ENCODE results near the gene PCBP3.

PCBP3 gene

DNA sequence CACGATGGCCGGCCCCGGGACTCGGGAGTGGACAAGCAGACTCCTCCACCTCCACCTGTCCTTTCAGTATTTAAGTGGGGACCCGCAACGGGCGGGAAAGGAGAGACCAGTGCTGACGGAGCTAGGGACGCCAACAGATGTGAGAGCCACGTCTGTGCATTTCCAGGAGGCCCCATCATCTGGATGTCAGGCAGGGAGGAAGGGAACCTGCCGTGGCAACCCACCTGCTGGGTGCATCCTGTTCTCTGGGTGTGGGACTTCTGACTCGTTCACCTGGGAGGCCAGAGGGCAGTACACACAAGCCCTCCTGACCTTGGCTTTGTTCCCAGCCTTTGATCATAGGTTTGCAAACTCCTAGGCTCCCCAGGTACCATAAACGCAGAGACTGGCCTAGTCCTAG lies 5.6 kb upstream of the PCBP3 start:
- Histone ChIP-seq H3K79me2 (ENCODE audit: insufficient read depth, low read length) (no peaks in the 10 kb centered on the region), H2AFZ (ENCODE audit: low read depth, low read length, severe bottlenecking) (no peak overlapping the region), H3F3A (ENCODE audit: insufficient read depth) (peaks cover 18% of the 10 kb centered on the region), H3K36me3 (ENCODE audit: low read length) (no peaks in the 10 kb centered on the region), H3K9ac (ENCODE audit: low read length) (peak overlapping the region; percentile 51; the same call in 1 of the 2 replicates), H3K27ac (ENCODE audit: low read depth, low read length) (peak overlapping the region; percentile 94), H4K20me1 (ENCODE audit: low read depth, low read length) (no peaks in the 10 kb centered on the region), H3K27me3 (ENCODE audit: low read length) (no peaks in the 10 kb centered on the region), H3K9me3 (ENCODE audit: insufficient read depth, low read length) (no peaks in the 10 kb centered on the region), H3K9me2 (replicated peaks; ENCODE audit: insufficient read depth, low read length) (no peaks in the 10 kb centered on the region), H3K4me3 (ENCODE audit: insufficient read depth, low read length, poor library complexity, severe bottlenecking) (no peak overlapping the region), H3K4me2 (ENCODE audit: low read depth, low read length, poor library complexity, severe bottlenecking) (peak overlapping the region; percentile 64)
- TF ChIP-seq CTCF (IDR thresholded peaks at IDR 0.05; ENCODE audit: insufficient read depth, low read length, poor library complexity, severe bottlenecking) (no peak), EZH2phosphoT487 (conservative IDR thresholded peaks at IDR 0.05; ENCODE audit: low read length) (no peak)

DNA sequence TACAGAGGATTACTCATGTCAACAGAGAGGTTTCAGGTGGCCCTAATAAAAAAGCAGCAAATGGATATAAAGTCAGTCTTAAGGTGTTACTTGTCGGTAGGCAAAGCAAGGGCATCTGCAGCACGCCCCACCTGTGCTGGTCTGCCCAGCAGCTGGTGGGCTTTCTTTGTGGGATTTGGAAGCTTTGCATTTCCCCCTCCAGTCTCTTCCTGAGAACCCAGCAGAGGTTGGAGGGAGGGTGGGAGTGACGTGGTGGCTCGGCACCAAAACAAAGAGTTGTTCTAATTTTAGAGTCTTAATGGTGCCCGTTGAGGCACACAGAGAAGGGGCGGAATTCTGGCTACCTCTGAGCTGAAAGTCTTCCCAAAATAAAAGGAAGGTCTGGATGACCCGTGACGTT lies 4.8 kb upstream of the PCBP3 start:
- H2AFZ ChIP-seq (ENCODE audit: low read depth, low read length, severe bottlenecking) = no peak overlapping the region
- peak overlapping the region; percentile 51 for H3K9ac ChIP-seq (ENCODE audit: low read length)

GRCh38 chr21:45639206-45640000 lies 4.1 kb upstream of the PCBP3 start:
- TF ChIP-seq CTCF (IDR thresholded peaks at IDR 0.05; ENCODE audit: insufficient read depth, low read length, poor library complexity, severe bottlenecking) (no peak), EZH2phosphoT487 (conservative IDR thresholded peaks at IDR 0.05; ENCODE audit: low read length) (no peak)
- no peaks in the 10 kb centered on the region for H4K20me1 ChIP-seq (ENCODE audit: low read depth, low read length)
- no peaks in the 10 kb centered on the region for H3K9me3 ChIP-seq (ENCODE audit: insufficient read depth, low read length)
- peak overlapping the region; percentile 94 for H3K27ac ChIP-seq (ENCODE audit: low read depth, low read length)
- peak overlapping the region; percentile 64 for H3K4me2 ChIP-seq (ENCODE audit: low read depth, low read length, poor library complexity, severe bottlenecking)
- H2AFZ ChIP-seq (ENCODE audit: low read depth, low read length, severe bottlenecking) = no peak overlapping the region
- H3K9ac ChIP-seq (ENCODE audit: low read length) = peak overlapping the region; percentile 51
- H3K79me2 ChIP-seq (ENCODE audit: insufficient read depth, low read length) = no peaks in the 10 kb centered on the region
- peaks cover 18% of the 10 kb centered on the region for H3F3A ChIP-seq (ENCODE audit: insufficient read depth)
- H3K36me3 ChIP-seq (ENCODE audit: low read length) = no peaks in the 10 kb centered on the region
- H3K27me3 ChIP-seq (ENCODE audit: low read length) = no peaks in the 10 kb centered on the region
- H3K9me2 ChIP-seq (replicated peaks; ENCODE audit: insufficient read depth, low read length) = no peaks in the 10 kb centered on the region
- H3K4me3 ChIP-seq (ENCODE audit: insufficient read depth, low read length, poor library complexity, severe bottlenecking) = no peak overlapping the region

More for the DNA sequence above, 4.8 kb upstream of the PCBP3 start:
- Histone ChIP-seq H4K20me1 (ENCODE audit: low read depth, low read length) (no peaks in the 10 kb centered on the region), H3K36me3 (ENCODE audit: low read length) (no peaks in the 10 kb centered on the region), H3K27me3 (ENCODE audit: low read length) (no peaks in the 10 kb centered on the region), H3K4me2 (ENCODE audit: low read depth, low read length, poor library complexity, severe bottlenecking) (peak overlapping the region; percentile 64), H3K4me3 (ENCODE audit: insufficient read depth, low read length, poor library complexity, severe bottlenecking) (no peak overlapping the region), H3F3A (ENCODE audit: insufficient read depth) (peaks cover 18% of the 10 kb centered on the region), H3K9me3 (ENCODE audit: insufficient read depth, low read length) (no peaks in the 10 kb centered on the region), H3K79me2 (ENCODE audit: insufficient read depth, low read length) (no peaks in the 10 kb centered on the region), H3K9me2 (replicated peaks; ENCODE audit: insufficient read depth, low read length) (no peaks in the 10 kb centered on the region), H3K27ac (ENCODE audit: low read depth, low read length) (peak overlapping the region; percentile 94)
- no peak for TF ChIP-seq EZH2phosphoT487 (conservative IDR thresholded peaks at IDR 0.05; ENCODE audit: low read length)
- TF ChIP-seq CTCF (IDR thresholded peaks at IDR 0.05; ENCODE audit: insufficient read depth, low read length, poor library complexity, severe bottlenecking) = no peak

All from SU-DHL-6 (cell line).